ENCODE data around the gene CCDC7. TPM values are rescaled to one million over a fixed set of nuclear protein-coding genes. Genes with fewer than 3 reads are reported as not detected.

Gene CCDC7
- total and polyA plus RNA-seq, 10 of the 15 experiments (the other 5 are each of a cell fraction or from before 2014, with no cell fraction given) = 1.8 to 5.6 (median 3.4) TPM

- no peak for DNase-seq (ENCODE audit: low read depth, low spot score)
- no peak overlapping the region for H3K4me3 ChIP-seq
- no peaks in the 10 kb centered on the region for H3K4me1 ChIP-seq (ENCODE audit: control insufficient read depth, insufficient read depth, low read length)
- ChIA-PET POLR2A (no interaction called here), RAD21 (ENCODE audit: unreplicated experiment) (no interaction called here), SMC1A (ENCODE audit: uncharacterized antibody, unreplicated experiment) (no interaction called here), CTCF (no interaction called here)
- intact Hi-C loops (cut with micrococcal nuclease; ENCODE audit: unreplicated experiment) (no loop called here), in situ Hi-C loops (cut with MboI) (no loop called here)
- BruUV-seq (replicated peaks) = no TSS peak
- no peaks in the 10 kb centered on the region for H3K36me3 ChIP-seq (ENCODE audit: control insufficient read depth in 2 of 2, insufficient read depth in 2 of 2, low read length in 1 of 2)
- no peak overlapping the region for H3K9ac ChIP-seq (ENCODE audit: control insufficient read depth, insufficient read depth, low read length)
- no peaks in the 10 kb centered on the region for H4K20me1 ChIP-seq (ENCODE audit: control insufficient read depth, insufficient read depth)
- H3K27me3 ChIP-seq (replicated peaks in 1 of 2; ENCODE audit: control insufficient read depth in 2 of 2, insufficient read depth in 2 of 2, low read length in 1 of 2) = no peaks in the 10 kb centered on the region
- 3% methylated on average over 2 of the region's 2 CpGs for WGBS (ENCODE audit: insufficient coverage, insufficient replicate concordance, low lambda C conversion rate, missing lambda C conversion rate)
- no peak for ATAC-seq
- FAIRE-seq = no peak
- H3K4me2 ChIP-seq (ENCODE audit: control insufficient read depth, insufficient read depth) = no peak overlapping the region
- H3K27ac ChIP-seq (ENCODE audit: control insufficient read depth, insufficient read depth) = no peak overlapping the region
- H3K79me2 ChIP-seq (ENCODE audit: control insufficient read depth, insufficient read depth, low read length) = no peaks in the 10 kb centered on the region
- no peak overlapping the region for H2AFZ ChIP-seq (ENCODE audit: control insufficient read depth, low read depth, low read length)
- no peaks in the 10 kb centered on the region for H3K9me3 ChIP-seq (replicated peaks; ENCODE audit: control insufficient read depth, insufficient read depth, low read length)
- TF ChIP-seq HCFC1 (IDR thresholded peaks at IDR 0.05; ENCODE audit: low read length) (no peak), BACH1 (IDR thresholded peaks at IDR 0.05; ENCODE audit: borderline replicate concordance) (no peak), SREBF2 (IDR thresholded peaks at IDR 0.05; ENCODE audit: low read length) (no peak), KDM1A (IDR thresholded peaks at IDR 0.05; ENCODE audit: borderline replicate concordance) (no peak), FOXM1 (IDR thresholded peaks at IDR 0.05; ENCODE audit: low read depth, low read length) (no peak), MYB (IDR thresholded peaks at IDR 0.05; ENCODE audit: borderline replicate concordance, low read depth, low read length) (no peak), FOXK2 (IDR thresholded peaks at IDR 0.05) (no peak), ZBED1 (IDR thresholded peaks at IDR 0.05; ENCODE audit: borderline replicate concordance) (no peak)
- TF ChIP-seq, protein P1, sequence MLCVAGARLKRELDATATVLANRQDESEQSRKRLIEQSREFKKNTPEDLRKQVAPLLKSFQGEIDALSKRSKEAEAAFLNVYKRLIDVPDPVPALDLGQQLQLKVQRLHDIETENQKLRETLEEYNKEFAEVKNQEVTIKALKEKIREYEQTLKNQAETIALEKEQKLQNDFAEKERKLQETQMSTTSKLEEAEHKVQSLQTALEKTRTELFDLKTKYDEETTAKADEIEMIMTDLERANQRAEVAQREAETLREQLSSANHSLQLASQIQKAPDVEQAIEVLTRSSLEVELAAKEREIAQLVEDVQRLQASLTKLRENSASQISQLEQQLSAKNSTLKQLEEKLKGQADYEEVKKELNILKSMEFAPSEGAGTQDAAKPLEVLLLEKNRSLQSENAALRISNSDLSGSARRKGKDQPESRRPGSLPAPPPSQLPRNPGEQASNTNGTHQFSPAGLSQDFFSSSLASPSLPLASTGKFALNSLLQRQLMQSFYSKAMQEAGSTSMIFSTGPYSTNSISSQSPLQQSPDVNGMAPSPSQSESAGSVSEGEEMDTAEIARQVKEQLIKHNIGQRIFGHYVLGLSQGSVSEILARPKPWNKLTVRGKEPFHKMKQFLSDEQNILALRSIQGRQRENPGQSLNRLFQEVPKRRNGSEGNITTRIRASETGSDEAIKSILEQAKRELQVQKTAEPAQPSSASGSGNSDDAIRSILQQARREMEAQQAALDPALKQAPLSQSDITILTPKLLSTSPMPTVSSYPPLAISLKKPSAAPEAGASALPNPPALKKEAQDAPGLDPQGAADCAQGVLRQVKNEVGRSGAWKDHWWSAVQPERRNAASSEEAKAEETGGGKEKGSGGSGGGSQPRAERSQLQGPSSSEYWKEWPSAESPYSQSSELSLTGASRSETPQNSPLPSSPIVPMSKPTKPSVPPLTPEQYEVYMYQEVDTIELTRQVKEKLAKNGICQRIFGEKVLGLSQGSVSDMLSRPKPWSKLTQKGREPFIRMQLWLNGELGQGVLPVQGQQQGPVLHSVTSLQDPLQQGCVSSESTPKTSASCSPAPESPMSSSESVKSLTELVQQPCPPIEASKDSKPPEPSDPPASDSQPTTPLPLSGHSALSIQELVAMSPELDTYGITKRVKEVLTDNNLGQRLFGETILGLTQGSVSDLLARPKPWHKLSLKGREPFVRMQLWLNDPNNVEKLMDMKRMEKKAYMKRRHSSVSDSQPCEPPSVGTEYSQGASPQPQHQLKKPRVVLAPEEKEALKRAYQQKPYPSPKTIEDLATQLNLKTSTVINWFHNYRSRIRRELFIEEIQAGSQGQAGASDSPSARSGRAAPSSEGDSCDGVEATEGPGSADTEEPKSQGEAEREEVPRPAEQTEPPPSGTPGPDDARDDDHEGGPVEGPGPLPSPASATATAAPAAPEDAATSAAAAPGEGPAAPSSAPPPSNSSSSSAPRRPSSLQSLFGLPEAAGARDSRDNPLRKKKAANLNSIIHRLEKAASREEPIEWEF (IDR thresholded peaks at IDR 0.05; ENCODE audit: insufficient replicate concordance, low read depth, low read length) = no peak
Measured at GRCh38 chr10:32412499-32412853, 33.5 kb upstream of the CCDC7 start.
